Activated CD4-positive, alpha-beta T cell treated with anti-CD3 and anti-CD28 coated beads, Interleukin-2, amount 10 ng/mL, durations not matched to agents 24 days and 14 days (primary cell): ENCODE results near the gene POTEJ. TPM values are rescaled to one million over a fixed set of nuclear protein-coding genes. Genes with fewer than 3 reads are reported as not detected.
"Not testable (repeated sequence)": the region's sequence is repeated elsewhere in the genome, so short reads cannot be mapped to it uniquely, and the experiment has no call there.

Experiments
- DNase-seq: peaks from one replicate; pipeline ENCODE4 v3.0.0; 2022
- H3K27ac Mint-ChIP-seq: one replicate; pipeline ENCODE4 v1.8.0; 2022; ENCODE audit warnings: mild to moderate bottlenecking, mixed read lengths
- H3K27me3 Mint-ChIP-seq: one replicate; pipeline ENCODE4 v1.8.0; 2022; ENCODE audit warnings: mixed read lengths
- H3K36me3 Mint-ChIP-seq: one replicate; pipeline ENCODE4 v1.8.0; 2022; ENCODE audit warnings: low read depth, mild to moderate bottlenecking, mixed read lengths
- H3K4me1 Mint-ChIP-seq: one replicate; pipeline ENCODE4 v1.8.0; 2021; ENCODE audit warnings: mixed read lengths
- H3K4me3 Mint-ChIP-seq: one replicate; pipeline ENCODE4 v1.8.0; 2022; ENCODE audit warnings: mild to moderate bottlenecking, moderate library complexity, mixed read lengths
- H3K9me3 Mint-ChIP-seq: one replicate; pipeline ENCODE4 v1.8.0; 2021; ENCODE audit warnings: mixed read lengths
- intact Hi-C: fragments of 100-400 bp; cut with micrococcal nuclease; formaldehyde crosslinking; loops from one replicate; pipeline ENCODE4 v1.15.1; 2023
- total RNA-seq: library from RNA; stranded (reverse); gene quantifications from 2 replicates; pipeline ENCODE4 v1.2.3, GENCODE V29; 2022

The POTEJ gene
- not detected in 2 replicates for total RNA-seq

- H3K27ac Mint-ChIP-seq, H3K4me1 Mint-ChIP-seq, intact Hi-C loops, DNase-seq, H3K4me3 Mint-ChIP-seq, H3K9me3 Mint-ChIP-seq, H3K27me3 Mint-ChIP-seq, H3K36me3 Mint-ChIP-seq: not testable (repeated sequence)
Observed at GRCh38 chr2:130611140-130611539, at the start of gene POTEJ. TSS of gene POTEJ (plus strand) at chr2:130611440. CDS start at chr2:130611533, 93 bp downstream.

DNA sequence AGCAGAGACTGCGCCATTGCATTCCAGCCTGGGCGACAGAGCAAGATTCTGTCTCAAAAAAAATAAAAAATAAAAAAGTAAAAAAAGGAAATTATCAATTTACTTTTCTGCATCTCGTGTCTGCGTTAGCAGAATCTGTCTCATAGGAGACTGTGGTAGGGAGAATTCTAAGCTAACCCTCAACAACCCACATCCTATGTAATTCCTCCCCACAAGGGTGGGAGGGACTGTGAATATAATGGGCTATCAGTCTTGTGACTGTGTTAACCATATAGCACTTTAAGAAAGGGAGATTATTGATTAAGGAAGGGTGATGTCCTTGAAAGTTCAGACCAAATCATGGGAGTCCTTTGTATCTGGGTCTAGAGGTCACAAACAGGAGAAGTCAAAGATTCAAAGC lies 45.1 kb upstream of the POTEJ start:
- H3K36me3 Mint-ChIP-seq, intact Hi-C loops, DNase-seq, H3K4me3 Mint-ChIP-seq, H3K27me3 Mint-ChIP-seq, H3K27ac Mint-ChIP-seq, H3K4me1 Mint-ChIP-seq, H3K9me3 Mint-ChIP-seq: not testable (repeated sequence)

GRCh38 chr2:130571929-130572328 lies 39.3 kb upstream of the POTEJ start:
- H3K36me3 Mint-ChIP-seq, H3K9me3 Mint-ChIP-seq, H3K4me3 Mint-ChIP-seq, intact Hi-C loops, H3K27ac Mint-ChIP-seq, DNase-seq, H3K4me1 Mint-ChIP-seq, H3K27me3 Mint-ChIP-seq: not testable (repeated sequence)

- H3K9me3 Mint-ChIP-seq, H3K4me3 Mint-ChIP-seq, H3K36me3 Mint-ChIP-seq, H3K27me3 Mint-ChIP-seq, DNase-seq, intact Hi-C loops, H3K4me1 Mint-ChIP-seq, H3K27ac Mint-ChIP-seq: not testable (repeated sequence)
Observed at GRCh38 chr2:130574230-130574629, 37.0 kb upstream of the POTEJ start.

GRCh38 chr2:130576209-130576784 lies 34.9 kb upstream of the POTEJ start:
- H3K27ac Mint-ChIP-seq, H3K36me3 Mint-ChIP-seq, H3K4me3 Mint-ChIP-seq, H3K9me3 Mint-ChIP-seq, H3K4me1 Mint-ChIP-seq, DNase-seq, H3K27me3 Mint-ChIP-seq, intact Hi-C loops: not testable (repeated sequence)

- DNase-seq, result not testable (repeated sequence)
Observed at GRCh38 chr2:130577559-130577958, 33.7 kb upstream of the POTEJ start.

DNA sequence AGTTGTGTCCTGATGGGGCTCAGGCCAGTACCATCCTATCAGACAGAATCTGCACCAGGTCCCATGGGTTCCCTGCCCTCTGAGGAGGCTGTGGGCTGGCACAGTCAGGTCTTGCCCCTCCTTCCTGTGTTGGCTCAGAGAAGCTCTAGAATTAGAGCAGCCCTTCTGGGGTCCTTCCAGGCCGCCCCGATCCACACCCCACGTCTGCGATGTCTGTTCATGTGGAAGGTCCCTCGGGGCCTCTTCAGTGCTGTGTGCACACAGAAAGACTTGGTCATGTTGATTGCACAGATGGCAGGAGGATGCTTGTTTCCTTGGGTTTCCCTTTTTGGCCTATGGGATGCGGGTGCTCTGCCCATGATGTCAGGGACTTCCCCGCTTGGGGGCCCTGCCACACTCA lies 32.1 kb upstream of the POTEJ start:
- H3K27me3 Mint-ChIP-seq, H3K4me1 Mint-ChIP-seq, H3K9me3 Mint-ChIP-seq, H3K27ac Mint-ChIP-seq, intact Hi-C loops, H3K4me3 Mint-ChIP-seq, H3K36me3 Mint-ChIP-seq, DNase-seq: not testable (repeated sequence)

More at GRCh38 chr2:130577559-130577958, 33.7 kb upstream of the POTEJ start:
- H3K27ac Mint-ChIP-seq, H3K9me3 Mint-ChIP-seq, H3K27me3 Mint-ChIP-seq, H3K36me3 Mint-ChIP-seq, H3K4me1 Mint-ChIP-seq, H3K4me3 Mint-ChIP-seq, intact Hi-C loops: not testable (repeated sequence)

- H3K9me3 Mint-ChIP-seq, H3K4me3 Mint-ChIP-seq, H3K27ac Mint-ChIP-seq, DNase-seq, H3K4me1 Mint-ChIP-seq, H3K36me3 Mint-ChIP-seq, H3K27me3 Mint-ChIP-seq, intact Hi-C loops: not testable (repeated sequence)
Observed at GRCh38 chr2:130581491-130581890, 29.7 kb upstream of the POTEJ start.

DNA sequence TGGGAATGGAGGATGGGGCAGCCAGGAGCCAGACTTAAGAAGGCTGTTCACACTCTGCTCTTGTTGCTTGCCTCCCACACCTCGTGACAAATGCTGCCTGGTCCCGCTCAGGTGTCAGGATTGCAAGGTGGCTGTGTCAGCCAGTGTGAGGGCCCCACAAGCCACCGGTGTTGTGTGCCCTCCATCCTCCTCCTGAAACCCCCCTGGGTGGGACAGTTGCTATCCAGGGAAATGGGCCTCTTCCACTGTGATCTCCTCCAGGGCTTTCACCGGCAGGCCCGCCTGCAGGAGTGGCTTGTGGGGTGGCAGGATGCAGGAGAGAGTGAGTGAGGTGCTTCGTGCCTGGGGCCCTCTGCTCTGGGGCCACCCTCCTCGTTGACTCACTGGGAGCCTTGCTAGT lies 28.3 kb upstream of the POTEJ start:
- DNase-seq, intact Hi-C loops, H3K27me3 Mint-ChIP-seq, H3K4me1 Mint-ChIP-seq, H3K9me3 Mint-ChIP-seq, H3K4me3 Mint-ChIP-seq, H3K36me3 Mint-ChIP-seq, H3K27ac Mint-ChIP-seq: not testable (repeated sequence)

- H3K9me3 Mint-ChIP-seq, DNase-seq, H3K4me1 Mint-ChIP-seq, H3K27ac Mint-ChIP-seq, H3K4me3 Mint-ChIP-seq, intact Hi-C loops, H3K36me3 Mint-ChIP-seq, H3K27me3 Mint-ChIP-seq: not testable (repeated sequence)
Observed at GRCh38 chr2:130583582-130583981, 27.7 kb upstream of the POTEJ start.

DNA sequence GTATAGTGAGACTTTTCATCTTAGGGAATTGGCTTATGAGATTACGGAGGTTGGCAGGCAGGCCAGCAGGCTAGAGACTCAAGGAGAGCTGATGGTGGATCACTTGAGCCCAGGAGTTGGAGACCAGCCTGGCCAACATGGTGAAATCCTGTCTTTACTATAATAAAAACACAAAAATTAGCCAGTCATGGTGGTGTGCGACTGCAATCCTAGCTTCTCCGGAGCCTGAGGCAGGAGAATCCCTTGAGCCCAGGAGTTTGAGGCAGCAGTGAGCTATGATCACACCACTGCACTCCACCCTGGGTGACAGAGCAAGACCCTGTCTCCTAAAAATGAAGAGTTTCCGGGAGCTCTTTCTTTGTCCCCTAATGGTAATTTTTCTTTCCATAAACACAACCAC lies 26.5 kb upstream of the POTEJ start:
- H3K36me3 Mint-ChIP-seq, H3K4me1 Mint-ChIP-seq, H3K4me3 Mint-ChIP-seq, DNase-seq, H3K9me3 Mint-ChIP-seq, intact Hi-C loops, H3K27me3 Mint-ChIP-seq, H3K27ac Mint-ChIP-seq: not testable (repeated sequence)

- H3K27ac Mint-ChIP-seq, H3K9me3 Mint-ChIP-seq, intact Hi-C loops, H3K36me3 Mint-ChIP-seq, DNase-seq, H3K4me3 Mint-ChIP-seq, H3K4me1 Mint-ChIP-seq, H3K27me3 Mint-ChIP-seq: not testable (repeated sequence)
Observed at GRCh38 chr2:130588688-130589458, 22.4 kb upstream of the POTEJ start.

DNA sequence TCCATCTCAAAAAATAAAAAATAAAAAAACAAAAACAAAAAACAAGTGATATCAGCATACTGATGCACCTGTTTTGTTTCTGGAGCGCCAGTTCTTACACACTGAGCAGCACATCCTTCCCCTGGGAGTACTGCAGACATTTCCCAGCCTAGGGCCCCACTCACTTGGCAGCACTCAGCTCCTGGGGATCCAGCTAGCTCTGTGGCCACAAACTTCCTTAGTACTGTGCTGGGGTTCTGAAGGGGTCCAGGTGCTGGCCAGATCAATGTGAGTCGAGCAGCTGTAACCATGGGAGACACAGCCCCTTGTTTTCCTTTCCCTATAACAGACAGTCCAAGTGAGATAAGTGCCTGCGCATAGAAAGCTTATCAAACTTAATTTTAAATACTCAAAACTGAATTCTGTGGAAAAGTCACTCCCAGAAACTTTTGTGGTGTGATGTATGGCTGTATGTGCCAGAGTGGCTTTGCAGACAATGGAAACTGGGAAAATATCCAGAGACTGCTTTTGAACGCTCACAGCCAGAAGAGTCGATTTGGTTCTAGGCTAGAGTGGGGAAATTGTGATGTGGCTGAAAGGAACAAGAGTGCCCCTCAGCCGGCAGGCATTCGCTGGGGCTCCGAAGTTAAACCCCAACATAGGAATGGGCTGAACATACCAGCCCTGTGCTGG lies 20.9 kb upstream of the POTEJ start:
- intact Hi-C loops, H3K36me3 Mint-ChIP-seq: not testable (repeated sequence)

GRCh38 chr2:130590842-130591359 lies 20.3 kb upstream of the POTEJ start:
- H3K4me3 Mint-ChIP-seq, H3K36me3 Mint-ChIP-seq, DNase-seq, H3K9me3 Mint-ChIP-seq, H3K4me1 Mint-ChIP-seq, intact Hi-C loops, H3K27me3 Mint-ChIP-seq, H3K27ac Mint-ChIP-seq: not testable (repeated sequence)

More for the DNA sequence above, 20.9 kb upstream of the POTEJ start:
- not testable (repeated sequence) for H3K27me3 Mint-ChIP-seq, H3K4me1 Mint-ChIP-seq, H3K4me3 Mint-ChIP-seq, H3K9me3 Mint-ChIP-seq, H3K27ac Mint-ChIP-seq, DNase-seq
